A673 (cell line): ENCODE data around the gene GATC.

Source experiments
- CTCF ChIP-seq: fragments of 300-800, 200-600 bp; sonication (generic); conservative IDR thresholded peaks from 2 replicates; pipeline ENCODE4 v1.5.1; 2017; ENCODE audit warnings: low read depth, mild to moderate bottlenecking, antibody characterized with exemption, low read length, moderate library complexity, mixed read lengths
- EZH2 ChIP-seq: fragments of 200-600 bp; sonication (generic); IDR thresholded peaks from 2 replicates; pipeline ENCODE4 v1.6.1; 2017; ENCODE audit warnings: borderline replicate concordance, low read depth, mild to moderate bottlenecking, mixed read lengths, antibody characterized with exemption, low read length; ENCODE audit not compliant: poor library complexity, severe bottlenecking

- TF ChIP-seq CTCF: no peak
- no peak for TF ChIP-seq EZH2
These were observed 7.6 kb upstream of the GATC start for GRCh38 chr12:120438495-120439198.
